ENCODE data around the gene GPN1. TPM values are rescaled to one million over a fixed set of nuclear protein-coding genes. Genes with fewer than 3 reads are reported as not detected.

GPN1 gene
- total and polyA plus RNA-seq, 9 donors, result 26.3 to 37.2 (median 32.8) TPM

GRCh38 chr2:27645197-27645596 lies 16.3 kb downstream of the GPN1 start:
- Histone ChIP-seq H3K4me1 (ENCODE audit: control insufficient read depth, insufficient read depth, low read length) (no peaks in the 10 kb centered on the region), H3K27ac (ENCODE audit: low read length) (no peak overlapping the region), H3K4me3 (ENCODE audit: low read length) (no peak overlapping the region), H3K9me3 (replicated peaks; ENCODE audit: control insufficient read depth, low read depth, low read length) (no peaks in the 10 kb centered on the region), H3K27me3 (ENCODE audit: control insufficient read depth, insufficient read depth, low read length) (no peaks in the 10 kb centered on the region), H3K36me3 (ENCODE audit: control insufficient read depth, insufficient read depth, low read length) (peaks cover 39% of the 10 kb centered on the region)
- no peak for DNase-seq

GRCh38 chr2:27647289-27647688 lies 18.4 kb downstream of the GPN1 start:
- Histone ChIP-seq H3K9me3 (replicated peaks; ENCODE audit: control insufficient read depth, low read depth, low read length) (no peaks in the 10 kb centered on the region), H3K27ac (ENCODE audit: low read length) (no peak overlapping the region), H3K36me3 (ENCODE audit: control insufficient read depth, insufficient read depth, low read length) (peaks cover 43% of the 10 kb centered on the region), H3K4me3 (ENCODE audit: low read length) (no peak overlapping the region), H3K27me3 (ENCODE audit: control insufficient read depth, insufficient read depth, low read length) (no peaks in the 10 kb centered on the region), H3K4me1 (ENCODE audit: control insufficient read depth, insufficient read depth, low read length) (no peaks in the 10 kb centered on the region)
- DNase-seq, result no peak

GRCh38 chr2:27647737-27648136 lies 18.9 kb downstream of the GPN1 start:
- Histone ChIP-seq H3K36me3 (ENCODE audit: control insufficient read depth, insufficient read depth, low read length) (peaks cover 44% of the 10 kb centered on the region), H3K27me3 (ENCODE audit: control insufficient read depth, insufficient read depth, low read length) (no peaks in the 10 kb centered on the region), H3K9me3 (replicated peaks; ENCODE audit: control insufficient read depth, low read depth, low read length) (no peaks in the 10 kb centered on the region), H3K27ac (ENCODE audit: low read length) (no peak overlapping the region), H3K4me1 (ENCODE audit: control insufficient read depth, insufficient read depth, low read length) (no peaks in the 10 kb centered on the region), H3K4me3 (ENCODE audit: low read length) (no peak overlapping the region)
- 92% methylated on average over 2 of the region's 4 CpGs for WGBS (ENCODE audit: insufficient coverage)
- no peak for DNase-seq

GRCh38 chr2:27651056-27651455 lies 22.2 kb downstream of the GPN1 start:
- Histone ChIP-seq H3K27me3 (ENCODE audit: control insufficient read depth, insufficient read depth, low read length) (no peaks in the 10 kb centered on the region), H3K9me3 (replicated peaks; ENCODE audit: control insufficient read depth, low read depth, low read length) (no peaks in the 10 kb centered on the region), H3K36me3 (ENCODE audit: control insufficient read depth, insufficient read depth, low read length) (peaks cover 63% of the 10 kb centered on the region), H3K4me3 (ENCODE audit: low read length) (no peak overlapping the region), H3K4me1 (ENCODE audit: control insufficient read depth, insufficient read depth, low read length) (no peaks in the 10 kb centered on the region), H3K27ac (ENCODE audit: low read length) (no peak overlapping the region)
- WGBS (ENCODE audit: insufficient coverage), result 38% methylated on average over 2 of the region's 4 CpGs
- no peak for DNase-seq

GRCh38 chr2:27652341-27652740 lies 23.5 kb downstream of the GPN1 start:
- Histone ChIP-seq H3K27me3 (ENCODE audit: control insufficient read depth, insufficient read depth, low read length) (no peaks in the 10 kb centered on the region), H3K4me3 (ENCODE audit: low read length) (no peak overlapping the region), H3K27ac (ENCODE audit: low read length) (no peak overlapping the region), H3K4me1 (ENCODE audit: control insufficient read depth, insufficient read depth, low read length) (no peaks in the 10 kb centered on the region), H3K36me3 (ENCODE audit: control insufficient read depth, insufficient read depth, low read length) (peaks cover 68% of the 10 kb centered on the region), H3K9me3 (replicated peaks; ENCODE audit: control insufficient read depth, low read depth, low read length) (no peaks in the 10 kb centered on the region)
- no peak for DNase-seq

GRCh38 chr2:27652790-27653189 lies 23.9 kb downstream of the GPN1 start:
- DNase-seq, result no peak
- Histone ChIP-seq H3K9me3 (replicated peaks; ENCODE audit: control insufficient read depth, low read depth, low read length) (no peaks in the 10 kb centered on the region), H3K36me3 (ENCODE audit: control insufficient read depth, insufficient read depth, low read length) (peaks cover 70% of the 10 kb centered on the region), H3K4me1 (ENCODE audit: control insufficient read depth, insufficient read depth, low read length) (no peaks in the 10 kb centered on the region), H3K27me3 (ENCODE audit: control insufficient read depth, insufficient read depth, low read length) (no peaks in the 10 kb centered on the region), H3K4me3 (ENCODE audit: low read length) (no peak overlapping the region), H3K27ac (ENCODE audit: low read length) (no peak overlapping the region)
- 80% methylated on average over 1 of the region's 1 CpG for WGBS (ENCODE audit: insufficient coverage)

GRCh38 chr2:27653397-27653796 lies 24.5 kb downstream of the GPN1 start:
- H3K27ac ChIP-seq (ENCODE audit: low read length), result no peak overlapping the region
- no peaks in the 10 kb centered on the region for H3K4me1 ChIP-seq (ENCODE audit: control insufficient read depth, insufficient read depth, low read length)
- peaks cover 64% of the 10 kb centered on the region for H3K36me3 ChIP-seq (ENCODE audit: control insufficient read depth, insufficient read depth, low read length)
- no peaks in the 10 kb centered on the region for H3K9me3 ChIP-seq (replicated peaks; ENCODE audit: control insufficient read depth, low read depth, low read length)
- H3K27me3 ChIP-seq (ENCODE audit: control insufficient read depth, insufficient read depth, low read length), result no peaks in the 10 kb centered on the region
- DNase-seq, result no peak
- 100% methylated on average over 2 of the region's 2 CpGs for WGBS (ENCODE audit: insufficient coverage)
- no peak overlapping the region for H3K4me3 ChIP-seq (ENCODE audit: low read length)

- Histone ChIP-seq H3K27me3 (ENCODE audit: control insufficient read depth, insufficient read depth, low read length) (no peaks in the 10 kb centered on the region), H3K36me3 (ENCODE audit: control insufficient read depth, insufficient read depth, low read length) (peaks cover 62% of the 10 kb centered on the region), H3K9me3 (replicated peaks; ENCODE audit: control insufficient read depth, low read depth, low read length) (no peaks in the 10 kb centered on the region), H3K27ac (ENCODE audit: low read length) (no peak overlapping the region), H3K4me1 (ENCODE audit: control insufficient read depth, insufficient read depth, low read length) (no peaks in the 10 kb centered on the region), H3K4me3 (ENCODE audit: low read length) (no peak overlapping the region)
- DNase-seq, result no peak
- WGBS (ENCODE audit: insufficient coverage), result 86% methylated on average over 4 of the region's 7 CpGs
Measured at GRCh38 chr2:27655155-27655951, 26.5 kb downstream of the GPN1 start.

- no CpG with 5 or more reads among the region's 1 CpG for WGBS (ENCODE audit: insufficient coverage)
- DNase-seq, result no peak
- Histone ChIP-seq H3K36me3 (ENCODE audit: control insufficient read depth, insufficient read depth, low read length) (peaks cover 30% of the 10 kb centered on the region), H3K4me3 (ENCODE audit: low read length) (no peak overlapping the region), H3K27ac (ENCODE audit: low read length) (no peak overlapping the region), H3K4me1 (ENCODE audit: control insufficient read depth, insufficient read depth, low read length) (peaks cover 16% of the 10 kb centered on the region), H3K9me3 (replicated peaks; ENCODE audit: control insufficient read depth, low read depth, low read length) (no peaks in the 10 kb centered on the region), H3K27me3 (ENCODE audit: control insufficient read depth, insufficient read depth, low read length) (no peaks in the 10 kb centered on the region)
Measured at GRCh38 chr2:27661371-27661770, 32.5 kb downstream of the GPN1 start.

- H3K27ac ChIP-seq (ENCODE audit: low read length), result peak within 1 kb of the TSS; percentile 97
- H3K9me3 ChIP-seq (replicated peaks; ENCODE audit: control insufficient read depth, low read depth, low read length), result no peaks in the 10 kb centered on the region
- peaks cover 25% of the 10 kb centered on the region for H3K36me3 ChIP-seq (ENCODE audit: control insufficient read depth, insufficient read depth, low read length)
- WGBS (ENCODE audit: insufficient coverage), result under 1% methylated on average over 50 of the region's 56 CpGs
- DNase-seq, result peak; percentile 92
- H3K27me3 ChIP-seq (ENCODE audit: control insufficient read depth, insufficient read depth, low read length), result no peaks in the 10 kb centered on the region
- H3K4me3 ChIP-seq (ENCODE audit: low read length), result peak within 1 kb of the TSS; percentile 93
- H3K4me1 ChIP-seq (ENCODE audit: control insufficient read depth, insufficient read depth, low read length), result peaks cover 16% of the 10 kb centered on the region
Measured at GRCh38 chr2:27663285-27664153, 34.7 kb downstream of the GPN1 start, which contains the start of the genes SLC4A1AP and SUPT7L. Gene SLC4A1AP, plus strand, starts transcription at chr2:27663889. Its CDS starts 26 bp downstream, at chr2:27663915. Gene SUPT7L, minus strand, starts transcription at chr2:27663614. Its CDS starts 1,422 bp downstream, at chr2:27662192.

Data from muscle of leg (tissue), 11 donors.